Measurements from ENCODE around the gene PEF1. TPM values are rescaled to one million over a fixed set of nuclear protein-coding genes. Genes with fewer than 3 reads are reported as not detected.

PEF1 gene
- total RNA-seq, 2 experiments from 2014 or later: 50.4 to 51.6 TPM

DNA sequence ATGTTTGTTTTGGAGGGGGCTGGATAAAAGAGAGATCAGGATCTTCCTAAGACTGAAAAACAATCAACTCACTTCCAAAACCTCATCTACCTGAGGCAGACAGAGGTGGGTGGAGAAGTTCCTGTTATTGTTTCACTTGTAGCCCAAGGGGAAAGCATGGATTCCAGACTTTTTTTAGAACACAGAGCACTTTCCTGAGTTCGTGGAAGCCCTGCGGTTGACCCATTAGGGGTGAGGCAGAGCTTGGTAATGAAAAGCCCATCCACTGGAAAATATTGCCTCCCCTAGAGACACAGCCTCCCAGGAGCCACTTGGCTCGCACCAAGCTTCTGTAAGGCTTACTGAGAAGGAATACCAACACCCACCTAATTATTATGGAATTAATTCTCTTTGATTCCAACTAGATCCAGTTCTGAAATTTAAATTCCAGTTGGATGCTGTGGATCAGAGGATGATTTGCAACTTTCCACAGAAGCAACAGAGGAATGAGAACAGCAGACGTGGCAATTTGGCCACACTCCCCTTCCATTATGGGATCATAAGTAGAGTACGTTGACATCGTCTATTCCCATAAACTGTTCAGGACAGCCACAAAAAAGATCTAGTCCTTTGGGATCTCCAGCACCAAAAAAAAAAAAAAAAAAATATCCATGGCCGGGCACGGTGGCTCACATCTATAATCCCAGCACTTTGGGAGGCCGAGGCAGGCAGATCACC lies 4.1 kb upstream of the PEF1 start:
- CTCF ChIA-PET: interaction anchor here (0.5 to 0.6 kb wide), 2 partner anchors 11 to 330 kb away, joined by 4 to 5 read pairs; no protein-coding TSS in a partner anchor
- H3K27ac Mint-ChIP-seq: no peak overlapping the region
- no peak for DNase-seq
- H3K27me3 Mint-ChIP-seq: no peaks in the 10 kb centered on the region
- H3K9me3 Mint-ChIP-seq: peaks cover 3% of the 10 kb centered on the region
- peaks cover 1% of the 10 kb centered on the region for H3K36me3 Mint-ChIP-seq (ENCODE audit: low read depth)
- POLR2A ChIA-PET: no interaction called here
- H3K4me1 Mint-ChIP-seq: peaks cover 26% of the 10 kb centered on the region
- H3K4me3 Mint-ChIP-seq: no peak overlapping the region

DNA sequence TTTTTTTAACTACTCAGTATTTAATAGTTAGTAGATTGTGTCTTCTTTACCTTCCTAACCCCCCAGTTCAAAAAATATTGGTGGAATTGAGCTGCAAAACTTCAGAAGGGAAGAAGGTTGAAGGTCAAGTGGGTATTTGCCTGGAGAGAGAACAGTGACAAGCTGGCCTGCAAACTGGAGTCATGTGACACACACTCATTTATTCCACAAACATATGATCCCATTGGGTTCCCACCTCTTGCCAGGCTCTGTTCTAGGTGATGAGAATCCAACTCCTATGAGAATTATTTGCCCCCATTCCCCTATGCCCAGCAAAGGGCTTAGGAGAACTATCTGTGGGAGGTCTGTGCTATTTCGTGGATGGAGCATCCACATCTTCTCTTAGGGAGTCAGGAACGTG lies 3.5 kb upstream of the PEF1 start:
- peaks cover 1% of the 10 kb centered on the region for H3K36me3 Mint-ChIP-seq (ENCODE audit: low read depth)
- no peak overlapping the region for H3K4me3 Mint-ChIP-seq
- peaks cover 3% of the 10 kb centered on the region for H3K9me3 Mint-ChIP-seq
- POLR2A ChIA-PET: no interaction called here
- H3K4me1 Mint-ChIP-seq: peaks cover 32% of the 10 kb centered on the region
- CTCF ChIA-PET: interaction anchor here (0.6 to 1.2 kb wide), 2 partner anchors 16 to 330 kb away, joined by 3 to 5 read pairs; no protein-coding TSS in a partner anchor
- no peaks in the 10 kb centered on the region for H3K27me3 Mint-ChIP-seq
- no peak for DNase-seq
- no peak overlapping the region for H3K27ac Mint-ChIP-seq

DNA sequence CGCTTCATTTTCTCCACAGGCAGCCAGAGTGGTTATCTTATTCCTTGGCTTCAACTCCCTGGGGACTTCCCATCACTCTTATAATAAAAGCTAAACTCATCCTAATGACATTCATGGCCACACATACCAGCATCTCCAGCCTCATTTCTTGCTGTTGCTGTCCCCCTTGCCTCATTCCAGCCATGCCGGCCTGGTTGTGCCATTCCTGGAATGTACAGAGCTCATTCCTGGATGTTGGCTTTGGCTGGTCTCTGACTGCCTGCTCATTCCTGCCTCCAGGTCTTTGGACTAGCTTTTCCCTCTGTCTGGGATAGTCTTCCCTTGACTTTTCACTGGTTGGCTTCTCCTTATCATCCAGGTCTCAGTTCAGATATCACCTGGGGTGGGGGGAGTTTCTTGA lies 2.4 kb upstream of the PEF1 start:
- ChIA-PET CTCF (interaction anchor here (1.2 to 4.1 kb wide), 2 partner anchors 17 to 142 kb away, joined by 3 to 17 read pairs; no protein-coding TSS in a partner anchor), POLR2A (no interaction called here)
- peaks cover 3% of the 10 kb centered on the region for H3K9me3 Mint-ChIP-seq

DNA sequence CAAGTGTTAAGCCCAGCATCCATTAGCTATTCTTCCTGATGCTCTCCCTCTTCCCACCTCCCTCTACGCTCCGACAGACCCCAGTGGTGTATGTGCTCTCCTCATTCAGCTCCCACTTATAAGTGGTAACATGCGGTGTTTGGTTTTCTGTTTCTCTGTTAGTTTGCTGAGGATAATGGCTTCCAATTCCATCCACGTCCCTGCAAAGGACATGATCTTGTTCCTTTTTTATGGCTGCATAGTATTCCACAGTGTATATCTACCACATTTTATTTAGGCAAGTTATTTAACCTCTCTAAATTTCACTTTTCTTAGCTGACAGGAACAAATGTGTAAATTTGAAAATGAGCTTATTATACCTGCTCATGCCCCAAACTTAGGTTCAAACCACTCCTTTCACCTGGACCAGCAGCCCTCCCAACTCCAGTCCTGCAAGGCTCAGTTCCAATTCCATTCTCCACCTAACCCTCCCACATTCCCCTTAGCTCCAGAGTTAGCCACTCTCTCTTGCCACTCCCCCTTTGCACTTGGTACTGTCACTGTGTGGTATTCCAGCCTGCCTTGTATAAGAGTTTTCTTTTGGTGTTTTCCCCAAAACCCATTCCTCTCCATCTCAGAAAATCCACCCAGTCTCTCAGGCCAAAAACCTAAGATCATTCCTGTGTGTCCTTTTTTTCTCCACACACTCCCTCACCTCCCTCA lies 1.7 kb upstream of the PEF1 start:
- peaks cover 3% of the 10 kb centered on the region for H3K9me3 Mint-ChIP-seq
- peak overlapping the region; percentile 94 for H3K4me3 Mint-ChIP-seq
- peaks cover 34% of the 10 kb centered on the region for H3K4me1 Mint-ChIP-seq
- H3K27ac Mint-ChIP-seq: peak overlapping the region; percentile 100
- no peak for DNase-seq
- ChIA-PET CTCF (interaction anchor here (4.1 kb wide), 1 partner anchor 142 kb away, joined by 17 read pairs; no protein-coding TSS in a partner anchor), POLR2A (no interaction called here)
- H3K27me3 Mint-ChIP-seq: no peaks in the 10 kb centered on the region
- peaks cover 1% of the 10 kb centered on the region for H3K36me3 Mint-ChIP-seq (ENCODE audit: low read depth)

More for the DNA sequence above, 2.4 kb upstream of the PEF1 start:
- Mint-ChIP-seq H3K36me3 (ENCODE audit: low read depth) (peaks cover 1% of the 10 kb centered on the region), H3K4me1 (peaks cover 34% of the 10 kb centered on the region), H3K27me3 (no peaks in the 10 kb centered on the region), H3K27ac (no peak overlapping the region), H3K4me3 (no peak overlapping the region)
- no peak for DNase-seq

DNA sequence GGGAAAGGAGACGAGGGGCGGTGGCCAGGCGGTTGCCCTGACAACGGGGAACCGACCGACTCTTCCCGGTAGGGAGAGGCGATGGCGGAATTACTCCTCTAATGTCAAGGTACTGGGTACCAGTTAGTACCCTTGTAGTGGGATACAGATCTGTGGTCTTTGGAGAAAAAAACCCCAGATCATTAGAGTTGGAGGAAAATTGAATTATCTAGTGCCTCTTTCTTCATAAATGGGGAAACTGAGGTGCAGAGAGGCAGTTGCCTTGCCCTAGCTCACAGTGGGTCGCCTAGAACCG lies 545 bp upstream of the PEF1 start:
- peaks cover 1% of the 10 kb centered on the region for H3K36me3 Mint-ChIP-seq (ENCODE audit: low read depth)
- DNase-seq: no peak
- peak overlapping the region; percentile 100 for H3K27ac Mint-ChIP-seq
- H3K9me3 Mint-ChIP-seq: peaks cover 3% of the 10 kb centered on the region
- POLR2A ChIA-PET: interaction anchor here (0.6 kb wide), 1 partner anchor 630 kb away, joined by 4 read pairs; no protein-coding TSS in a partner anchor
- no peaks in the 10 kb centered on the region for H3K27me3 Mint-ChIP-seq
- H3K4me1 Mint-ChIP-seq: peaks cover 34% of the 10 kb centered on the region
- CTCF ChIA-PET: interaction anchor here (0.8 to 4.1 kb wide), 6 partner anchors 14 to 144 kb away, joined by 3 to 17 read pairs (median 3); no protein-coding TSS in a partner anchor
- H3K4me3 Mint-ChIP-seq: peak overlapping the region; percentile 94

DNA sequence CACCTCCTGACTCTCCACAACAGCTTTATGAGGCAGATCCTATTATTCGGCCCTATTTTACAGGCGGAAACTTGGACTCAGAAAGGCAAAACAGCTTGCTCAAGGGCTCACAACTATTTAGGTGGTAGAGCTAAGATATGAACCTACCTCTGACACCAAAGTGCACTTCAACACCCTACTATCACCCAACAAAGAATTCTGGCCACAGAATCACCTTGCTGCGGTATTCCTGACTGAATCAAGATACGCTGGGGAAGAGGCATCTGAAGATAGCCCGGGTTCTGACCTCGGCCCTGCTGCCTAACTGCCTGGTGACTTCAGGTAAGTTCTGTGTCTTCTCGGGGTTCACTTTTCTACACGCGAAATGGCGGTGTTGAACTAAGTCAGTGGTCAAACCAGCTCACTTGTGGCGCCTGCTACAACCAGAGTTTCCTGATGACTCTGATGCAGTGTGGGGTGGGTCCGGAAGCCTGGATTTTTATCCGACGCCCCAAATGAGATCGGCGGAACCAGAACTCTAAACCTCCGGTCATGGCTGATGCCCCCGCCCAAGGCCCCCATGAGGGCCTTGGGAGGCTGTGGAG lies 608 bp downstream of the PEF1 start:
- peak overlapping the region; percentile 100 for H3K27ac Mint-ChIP-seq
- peaks cover 35% of the 10 kb centered on the region for H3K4me1 Mint-ChIP-seq
- H3K9me3 Mint-ChIP-seq: peaks cover 3% of the 10 kb centered on the region
- peaks cover 1% of the 10 kb centered on the region for H3K36me3 Mint-ChIP-seq (ENCODE audit: low read depth)
- ChIA-PET POLR2A (no interaction called here), CTCF (interaction anchor here (0.6 to 4.1 kb wide), 5 partner anchors 13 to 145 kb away, joined by 3 to 17 read pairs (median 3); no protein-coding TSS in a partner anchor)
- H3K4me3 Mint-ChIP-seq: peak overlapping the region; percentile 94
- no peaks in the 10 kb centered on the region for H3K27me3 Mint-ChIP-seq
- DNase-seq: no peak

DNA sequence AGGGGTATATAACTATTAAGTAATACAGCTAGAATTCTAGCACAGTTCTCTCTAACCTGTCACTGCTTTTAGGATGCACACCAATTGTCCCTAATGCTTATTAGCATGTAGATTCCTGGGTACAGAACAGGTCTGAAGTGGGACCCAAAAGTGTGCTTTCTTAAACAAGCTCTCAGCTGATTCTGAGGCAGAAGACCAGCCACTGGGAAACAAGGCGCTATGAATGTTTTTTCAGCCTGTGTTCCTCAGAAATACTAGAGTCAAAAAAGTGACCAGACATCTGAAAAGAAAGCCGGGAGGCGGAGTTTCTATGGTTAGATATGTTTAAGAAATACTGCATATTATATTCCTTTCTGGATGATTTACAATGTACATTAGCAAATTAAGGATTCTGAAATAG lies 1.8 kb downstream of the PEF1 start:
- H3K27me3 Mint-ChIP-seq: no peaks in the 10 kb centered on the region
- H3K36me3 Mint-ChIP-seq (ENCODE audit: low read depth): peaks cover 1% of the 10 kb centered on the region
- H3K4me1 Mint-ChIP-seq: peaks cover 42% of the 10 kb centered on the region
- H3K4me3 Mint-ChIP-seq: no peak overlapping the region
- no peak overlapping the region for H3K27ac Mint-ChIP-seq
- no peak for DNase-seq
- POLR2A ChIA-PET: no interaction called here
- CTCF ChIA-PET: interaction anchor here (0.7 to 1.5 kb wide), 4 partner anchors 10 to 146 kb away, joined by 3 to 5 read pairs (median 4); no protein-coding TSS in a partner anchor
- peaks cover 3% of the 10 kb centered on the region for H3K9me3 Mint-ChIP-seq

DNA sequence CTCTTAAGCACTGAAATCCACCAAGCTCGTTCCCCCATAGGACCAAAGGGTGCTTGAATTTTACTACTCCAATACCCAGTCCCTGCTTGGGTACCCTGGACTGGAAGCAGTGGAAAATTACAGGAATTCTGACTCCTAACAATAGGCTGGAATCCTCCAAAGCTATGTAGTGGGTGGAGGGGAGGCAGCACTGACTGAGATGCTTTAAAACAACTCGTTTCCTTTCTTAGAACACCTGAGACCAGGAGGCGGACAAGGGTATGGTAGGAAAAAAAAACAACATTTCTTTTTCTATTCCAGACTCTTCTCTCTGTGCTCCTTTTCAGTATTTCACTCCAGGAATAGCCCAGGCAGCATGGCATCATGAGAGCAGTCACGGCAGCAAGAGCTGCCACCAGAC lies 2.3 kb downstream of the PEF1 start:
- Mint-ChIP-seq H3K4me1 (peaks cover 45% of the 10 kb centered on the region), H3K27ac (no peak overlapping the region), H3K27me3 (no peaks in the 10 kb centered on the region), H3K36me3 (ENCODE audit: low read depth) (peaks cover 1% of the 10 kb centered on the region), H3K9me3 (peaks cover 3% of the 10 kb centered on the region), H3K4me3 (no peak overlapping the region)
- no peak for DNase-seq
- ChIA-PET POLR2A (no interaction called here), CTCF (interaction anchor here (0.7 to 1.5 kb wide), 3 partner anchors 9 to 146 kb away, joined by 3 to 5 read pairs (median 4); no protein-coding TSS in a partner anchor)

DNA sequence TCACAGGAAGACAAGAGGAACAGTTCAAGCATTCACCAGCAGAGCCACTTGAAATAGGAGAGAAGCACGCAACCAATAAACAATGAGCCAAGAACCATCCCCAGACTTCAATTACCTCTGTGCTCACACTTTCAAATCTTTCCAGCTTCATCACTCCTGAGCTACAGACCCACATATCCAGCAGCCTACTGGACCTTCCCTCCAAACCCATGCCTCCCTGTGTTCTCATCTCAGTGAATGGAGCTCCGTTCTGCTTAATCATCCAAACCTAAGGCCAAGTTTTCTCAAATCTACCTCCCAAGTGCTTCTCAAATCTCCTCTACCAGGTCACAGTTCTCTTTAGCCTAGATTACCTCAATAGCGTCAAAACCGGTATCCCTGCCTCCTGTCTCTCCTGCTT lies 3.7 kb downstream of the PEF1 start:
- Mint-ChIP-seq H3K4me1 (peaks cover 38% of the 10 kb centered on the region), H3K27ac (no peak overlapping the region), H3K27me3 (no peaks in the 10 kb centered on the region), H3K4me3 (no peak overlapping the region), H3K36me3 (ENCODE audit: low read depth) (peaks cover 1% of the 10 kb centered on the region), H3K9me3 (no peaks in the 10 kb centered on the region)
- POLR2A ChIA-PET: no interaction called here
- CTCF ChIA-PET: no interaction called here
- DNase-seq: no peak

DNA sequence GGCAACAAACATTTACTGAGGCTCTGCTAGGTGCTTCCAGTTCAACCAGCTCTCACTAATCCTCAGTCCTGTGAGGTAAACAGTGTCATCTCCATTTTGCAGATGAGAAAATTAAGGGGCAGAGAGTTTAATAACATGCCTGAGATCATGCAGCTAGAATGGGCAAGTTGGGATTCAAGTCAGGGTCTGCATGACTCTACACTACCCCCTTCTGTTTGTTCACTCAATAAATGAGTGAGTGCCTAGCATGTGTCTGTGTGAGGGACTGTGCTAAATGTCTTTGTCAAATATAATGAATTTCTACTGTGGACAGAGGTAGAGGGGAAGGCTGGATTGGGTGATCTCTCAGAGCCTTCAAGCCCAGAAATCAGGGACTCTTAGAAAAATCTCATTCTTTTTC lies 4.5 kb downstream of the PEF1 start:
- Mint-ChIP-seq H3K36me3 (ENCODE audit: low read depth) (peaks cover 1% of the 10 kb centered on the region), H3K9me3 (no peaks in the 10 kb centered on the region), H3K4me3 (no peak overlapping the region), H3K4me1 (peaks cover 30% of the 10 kb centered on the region), H3K27ac (no peak overlapping the region), H3K27me3 (no peaks in the 10 kb centered on the region)
- no peak for DNase-seq
- POLR2A ChIA-PET: interaction anchor here (0.6 kb wide), 2 partner anchors 14 to 39 kb away, joined by 6 to 7 read pairs; no protein-coding TSS in a partner anchor
- CTCF ChIA-PET: no interaction called here

DNA sequence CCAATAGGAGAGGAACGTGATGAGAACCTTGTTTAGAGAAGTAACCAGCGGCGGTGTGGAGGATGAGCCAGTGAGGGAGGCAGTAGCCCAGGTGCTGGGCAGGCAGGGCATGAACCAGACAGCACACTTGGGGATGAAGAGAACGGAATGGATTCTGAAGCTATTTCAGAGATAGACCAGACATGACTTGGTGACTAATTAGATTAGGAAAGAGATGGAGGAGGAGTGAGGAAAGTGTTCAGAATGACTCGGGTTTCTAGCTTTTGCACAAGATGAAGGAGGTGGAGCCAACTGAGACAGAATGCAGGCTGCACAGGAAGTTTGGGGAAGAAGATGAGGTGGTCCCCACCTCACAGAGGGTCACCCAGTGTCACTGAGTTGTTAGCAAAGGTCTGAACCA lies 5.1 kb downstream of the PEF1 start:
- Mint-ChIP-seq H3K9me3 (no peaks in the 10 kb centered on the region), H3K36me3 (ENCODE audit: low read depth) (peaks cover 3% of the 10 kb centered on the region), H3K4me3 (no peak overlapping the region), H3K27ac (no peak overlapping the region), H3K27me3 (no peaks in the 10 kb centered on the region), H3K4me1 (peaks cover 26% of the 10 kb centered on the region)
- POLR2A ChIA-PET: no interaction called here
- CTCF ChIA-PET: interaction anchor here (3.5 kb wide), 1 partner anchor 13 kb away, joined by 12 read pairs; no protein-coding TSS in a partner anchor
- no peak for DNase-seq

DNA sequence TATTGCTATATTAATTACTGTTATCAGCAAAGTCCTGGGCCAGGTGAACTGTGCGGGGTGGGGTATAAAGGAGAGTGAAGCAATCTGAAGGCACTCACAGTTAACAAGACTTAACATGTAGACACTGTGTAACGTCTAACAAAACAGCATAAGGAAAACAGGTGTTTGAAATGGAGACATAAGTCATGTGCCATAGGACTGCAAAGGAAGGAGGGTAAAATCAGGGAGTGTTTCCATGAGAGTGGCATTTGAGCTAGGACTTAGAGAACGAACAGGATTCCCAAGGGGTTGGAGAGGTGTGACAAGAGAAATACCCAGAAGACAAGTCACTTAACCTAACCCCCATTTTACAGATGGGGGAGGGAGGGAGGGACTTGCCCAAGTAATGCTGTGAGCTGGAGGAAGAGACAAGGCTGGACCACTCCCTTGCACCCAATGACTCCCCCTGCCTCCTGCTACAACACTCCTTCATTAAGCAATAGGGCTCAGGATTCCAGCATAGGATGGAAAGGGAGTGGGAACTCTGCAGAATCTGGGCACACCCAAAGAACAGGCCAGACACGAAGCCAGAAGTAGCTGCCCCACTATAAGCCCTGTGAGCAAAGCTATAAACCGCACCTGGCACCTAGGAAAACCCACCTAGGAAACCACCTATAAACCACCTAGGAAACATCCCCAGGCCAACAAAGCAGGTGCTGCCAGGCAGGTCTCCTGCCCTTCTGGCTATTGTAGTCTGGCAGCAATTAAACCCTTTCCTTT lies 6.6 kb downstream of the PEF1 start:
- Mint-ChIP-seq H3K4me1 (peaks cover 16% of the 10 kb centered on the region), H3K4me3 (no peak overlapping the region), H3K27me3 (no peaks in the 10 kb centered on the region), H3K36me3 (ENCODE audit: low read depth) (peaks cover 2% of the 10 kb centered on the region), H3K9me3 (no peaks in the 10 kb centered on the region), H3K27ac (no peak overlapping the region)
- ChIA-PET CTCF (interaction anchor here (0.6 to 3.5 kb wide), 6 partner anchors 8 to 28 kb away, joined by 3 to 12 read pairs (median 4); no protein-coding TSS in a partner anchor), POLR2A (no interaction called here)
- no peak for DNase-seq
